ENCODE results near the gene ENPP4.
"Not testable (repeated sequence)": the region's sequence is repeated elsewhere in the genome, so short reads cannot be mapped to it uniquely, and the experiment has no call there.

Gene ENPP4

GRCh38 chr6:46134216-46134615 is 4.4 kb downstream of the ENPP4 start:
- no peak for DNase-seq

GRCh38 chr6:46135176-46135575 is 5.4 kb downstream of the ENPP4 start:
- DNase-seq, result no peak

GRCh38 chr6:46136831-46137230 is 7.0 kb downstream of the ENPP4 start:
- DNase-seq, result no peak

GRCh38 chr6:46137387-46137786 is 7.6 kb downstream of the ENPP4 start:
- DNase-seq, result no peak

- no peak for DNase-seq
Observed at GRCh38 chr6:46138281-46138680, 8.5 kb downstream of the ENPP4 start.

- DNase-seq, result no peak
Observed at GRCh38 chr6:46144270-46144669, 14.5 kb downstream of the ENPP4 start.

- DNase-seq, result not testable (repeated sequence)
Observed at GRCh38 chr6:46149066-46149465, 19.3 kb downstream of the ENPP4 start.

- DNase-seq, result no peak
Observed at GRCh38 chr6:46156701-46157100, 26.9 kb downstream of the ENPP4 start.

- DNase-seq, result no peak
Observed at GRCh38 chr6:46159229-46159628, 29.4 kb downstream of the ENPP4 start.

GRCh38 chr6:46160102-46160501 is 30.3 kb downstream of the ENPP4 start:
- DNase-seq, result no peak

GRCh38 chr6:46170357-46171289 is 40.8 kb downstream of the ENPP4 start, which contains the start of gene ENPP5:
ENPP5 (minus strand) TSS chr6:46170980; CDS start chr6:46168262, 2,718 bp downstream.
- DNase-seq, result peak; percentile 76

- no peak for DNase-seq
Observed at GRCh38 chr6:46172176-46172575, 42.4 kb downstream of the ENPP4 start.

- no peak for DNase-seq
Observed at GRCh38 chr6:46174904-46175303, 45.1 kb downstream of the ENPP4 start.

GRCh38 chr6:46175446-46175845 is 45.7 kb downstream of the ENPP4 start:
- DNase-seq, result no peak

- no peak for DNase-seq
Observed at GRCh38 chr6:46175976-46176375, 46.2 kb downstream of the ENPP4 start.

GRCh38 chr6:46184114-46184513 is 54.3 kb downstream of the ENPP4 start:
- DNase-seq, result no peak

- DNase-seq, result no peak
Observed at GRCh38 chr6:46186583-46186982, 56.8 kb downstream of the ENPP4 start.

GRCh38 chr6:46189726-46190125 is 59.9 kb downstream of the ENPP4 start:
- DNase-seq, result no peak

GRCh38 chr6:46190889-46191288 is 61.1 kb downstream of the ENPP4 start:
- DNase-seq, result no peak

- DNase-seq, result no peak
Observed at GRCh38 chr6:46191961-46192360, 62.2 kb downstream of the ENPP4 start.
